Stimulated activated effector memory CD8-positive, alpha-beta T cell treated with anti-CD3 and anti-CD28 coated beads, Interleukin-12 subunit alpha, Interleukin-12 subunit beta, amount 100 ng/mL, for 72 hours (primary cell): ENCODE results near the gene CPAMD8.
"Not testable (repeated sequence)": the region's sequence is repeated elsewhere in the genome, so short reads cannot be mapped to it uniquely, and the experiment has no call there.

Experiments
- ATAC-seq: fragments of 150-1000 bp; cut with Tn5 transposase; 2 replicates; pipeline ENCODE4 v1.10.0; 2021
- DNase-seq, 2 donors: peaks; one replicate each; pipeline ENCODE4 v3.0.0; 2021 to 2022; ENCODE audit warnings: low spot score in 2 of 2
- H3K27ac Mint-ChIP-seq: one replicate; pipeline ENCODE4 v1.8.0; 2022; ENCODE audit warnings: mild to moderate bottlenecking, mixed read lengths
- H3K36me3 Mint-ChIP-seq: one replicate; pipeline ENCODE4 v1.8.0; 2022; ENCODE audit warnings: mild to moderate bottlenecking, mixed read lengths
- H3K4me1 Mint-ChIP-seq: one replicate; pipeline ENCODE4 v1.8.0; 2022; ENCODE audit warnings: mixed read lengths
- H3K4me3 Mint-ChIP-seq: one replicate; pipeline ENCODE4 v1.8.0; 2022; ENCODE audit warnings: mild to moderate bottlenecking, mixed read lengths
- H3K9me3 Mint-ChIP-seq: one replicate; pipeline ENCODE4 v1.8.0; 2022; ENCODE audit warnings: mixed read lengths

The CPAMD8 gene

DNA sequence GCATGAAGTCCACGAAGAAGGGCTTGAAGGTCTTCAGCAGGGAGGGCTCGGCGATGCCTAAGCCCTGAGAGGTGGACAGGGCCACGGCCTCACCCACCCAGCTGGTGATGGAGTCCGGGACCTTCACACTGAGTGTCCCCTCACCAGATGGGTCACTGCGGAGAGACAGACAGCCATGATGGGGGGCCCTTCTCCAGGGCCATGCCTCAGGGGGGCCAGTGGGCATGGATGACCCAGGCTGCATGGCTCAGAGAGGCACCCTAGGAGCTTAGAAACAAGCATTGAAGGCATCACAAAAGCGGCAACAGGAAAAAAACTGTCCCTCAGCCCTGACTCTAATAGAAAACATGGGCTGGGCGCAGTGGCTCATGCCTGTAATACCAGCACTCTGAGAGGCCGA is 74.6 kb downstream of the CPAMD8 start:
- no peak overlapping the region for H3K27ac Mint-ChIP-seq

DNA sequence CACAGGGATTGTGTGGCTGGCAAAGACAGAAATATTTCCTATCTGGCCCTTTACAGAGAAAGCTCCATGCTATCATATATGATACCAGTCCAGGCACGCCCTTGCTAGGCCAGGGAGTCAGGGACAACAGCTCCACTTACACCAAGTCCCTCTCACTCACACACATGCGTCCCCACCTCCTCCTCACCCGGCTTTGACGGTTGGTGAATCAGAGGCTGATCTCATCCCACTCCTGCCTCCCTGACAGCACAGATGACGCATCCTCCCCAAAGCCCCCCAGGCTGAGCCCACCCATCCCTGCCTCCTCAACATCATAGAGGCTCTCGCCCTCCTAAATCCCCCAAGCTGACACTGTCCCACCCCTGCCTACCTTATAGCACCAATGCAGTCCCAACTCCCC is 75.1 kb downstream of the CPAMD8 start:
- Mint-ChIP-seq H3K27ac (no peak overlapping the region), H3K36me3 (no peaks in the 10 kb centered on the region), H3K4me3 (no peak overlapping the region), H3K9me3 (no peaks in the 10 kb centered on the region), H3K4me1 (no peaks in the 10 kb centered on the region)
- no peak for DNase-seq
- no peak for ATAC-seq

More for the DNA sequence above, 74.6 kb downstream of the CPAMD8 start:
- no peak for ATAC-seq
- DNase-seq, result no peak
- Mint-ChIP-seq H3K4me1 (no peaks in the 10 kb centered on the region), H3K36me3 (no peaks in the 10 kb centered on the region), H3K9me3 (no peaks in the 10 kb centered on the region), H3K4me3 (no peak overlapping the region)

DNA sequence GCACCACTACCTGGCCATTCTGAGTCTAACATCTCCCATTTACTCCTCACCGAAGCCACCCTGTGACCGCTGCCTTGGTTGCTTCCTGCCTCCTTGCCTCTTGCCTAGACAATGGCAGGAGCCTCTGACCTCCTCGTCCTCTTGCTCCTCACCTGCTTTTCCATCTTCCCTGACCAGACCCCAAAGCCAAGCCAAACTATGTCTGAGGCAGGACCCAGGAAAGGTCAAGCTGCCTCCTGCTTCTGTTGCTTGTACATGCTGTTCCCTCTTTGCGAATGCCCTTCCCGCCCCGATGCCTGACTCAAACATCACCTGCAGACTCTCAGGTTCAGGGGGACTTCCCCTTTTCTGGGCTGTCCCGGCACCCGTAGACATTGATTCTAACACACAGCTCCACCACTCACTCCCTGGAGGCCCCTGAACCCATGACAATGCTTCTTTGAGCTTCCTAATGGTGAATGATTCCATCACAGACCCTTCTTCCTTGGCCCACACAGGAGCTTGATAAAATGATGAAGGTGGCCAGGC is 77.0 kb downstream of the CPAMD8 start:
- H3K4me1 Mint-ChIP-seq, result no peaks in the 10 kb centered on the region
- DNase-seq (no peak), ATAC-seq (no peak)
- H3K9me3 Mint-ChIP-seq, result peaks cover 2% of the 10 kb centered on the region
- no peak overlapping the region for H3K27ac Mint-ChIP-seq
- H3K4me3 Mint-ChIP-seq, result no peak overlapping the region
- no peaks in the 10 kb centered on the region for H3K36me3 Mint-ChIP-seq

DNA sequence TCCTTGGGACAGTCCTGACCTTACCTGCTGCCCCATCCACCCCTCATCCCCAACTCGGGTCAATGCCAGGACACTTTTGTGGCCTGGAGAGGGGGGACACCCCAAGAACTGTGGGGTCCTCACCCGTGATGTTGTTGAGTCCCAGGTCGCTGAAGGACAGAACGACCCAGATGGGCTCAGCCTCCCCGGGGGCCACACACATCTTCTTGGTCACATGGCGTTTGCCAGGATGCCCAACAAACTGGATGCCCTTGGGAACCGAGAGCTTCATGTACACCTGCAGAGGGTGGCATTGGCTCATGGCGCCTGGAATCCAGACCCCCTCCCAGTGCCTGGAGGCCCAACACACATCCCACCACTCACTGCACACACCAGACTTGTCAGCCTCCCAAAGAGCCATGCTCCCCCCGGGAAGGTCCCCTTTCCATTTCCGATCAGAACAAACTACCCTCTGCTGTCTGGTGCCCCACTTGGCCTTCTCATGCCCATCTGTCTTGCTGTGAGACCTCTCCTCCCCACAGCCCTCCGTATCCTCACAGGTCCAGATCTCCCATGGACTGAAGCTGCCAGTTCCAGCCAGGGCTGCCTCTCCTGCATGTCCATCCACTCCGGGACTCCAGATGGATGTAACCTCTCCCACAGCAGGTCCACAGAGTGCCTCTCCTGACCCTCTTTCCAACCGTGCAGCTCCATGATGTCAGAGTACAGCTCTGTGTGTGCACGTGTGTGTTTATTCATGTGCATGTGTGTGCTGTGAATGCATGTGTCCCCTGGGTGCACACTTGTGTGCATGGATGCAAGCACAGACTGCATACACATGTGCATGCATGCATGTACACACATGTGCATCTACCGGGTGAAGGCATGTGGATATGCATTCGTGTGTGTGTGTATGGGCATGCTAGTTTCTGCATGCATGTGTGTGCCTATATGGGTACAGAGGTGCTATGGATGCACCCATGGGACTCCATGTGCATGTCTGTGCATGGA is 79.4 kb downstream of the CPAMD8 start:
- no peaks in the 10 kb centered on the region for H3K36me3 Mint-ChIP-seq
- ATAC-seq (no peak), DNase-seq (no peak)
- H3K4me3 Mint-ChIP-seq, result no peak overlapping the region
- peaks cover 2% of the 10 kb centered on the region for H3K9me3 Mint-ChIP-seq
- no peaks in the 10 kb centered on the region for H3K4me1 Mint-ChIP-seq
- no peak overlapping the region for H3K27ac Mint-ChIP-seq

DNA sequence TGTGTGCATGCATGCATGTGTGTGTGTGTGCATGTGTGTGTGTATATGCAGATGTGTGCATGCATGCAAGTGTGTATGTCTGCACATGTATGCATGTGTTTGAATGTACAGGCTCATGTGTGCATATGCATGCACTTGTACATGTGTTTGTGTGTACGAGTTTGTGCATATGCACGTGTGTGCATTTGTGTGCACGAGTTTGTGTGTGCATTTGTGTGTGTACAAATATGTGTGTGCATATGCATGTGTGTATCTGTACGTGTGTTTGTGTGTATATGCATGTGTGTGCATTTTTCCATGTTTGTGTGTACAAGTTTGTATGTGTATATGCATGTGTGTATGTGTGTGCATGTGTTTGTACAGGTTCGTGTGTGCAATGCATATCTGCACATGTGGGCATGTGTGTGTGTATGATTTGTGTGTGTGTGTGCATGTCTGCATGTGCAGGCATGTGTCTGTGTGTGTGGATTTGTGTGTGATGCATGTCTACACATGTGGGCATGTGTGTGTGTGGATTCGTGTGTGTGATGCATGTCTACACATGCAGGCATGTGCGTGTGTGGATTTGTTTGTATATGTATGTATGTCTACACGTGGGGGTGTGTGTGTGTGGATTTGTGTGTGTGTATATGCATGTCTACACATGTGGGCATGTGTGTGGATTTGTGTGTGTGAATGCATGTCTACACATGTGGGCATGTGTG is 80.7 kb downstream of the CPAMD8 start:
- no peak for ATAC-seq
- peaks cover 2% of the 10 kb centered on the region for H3K9me3 Mint-ChIP-seq

DNA sequence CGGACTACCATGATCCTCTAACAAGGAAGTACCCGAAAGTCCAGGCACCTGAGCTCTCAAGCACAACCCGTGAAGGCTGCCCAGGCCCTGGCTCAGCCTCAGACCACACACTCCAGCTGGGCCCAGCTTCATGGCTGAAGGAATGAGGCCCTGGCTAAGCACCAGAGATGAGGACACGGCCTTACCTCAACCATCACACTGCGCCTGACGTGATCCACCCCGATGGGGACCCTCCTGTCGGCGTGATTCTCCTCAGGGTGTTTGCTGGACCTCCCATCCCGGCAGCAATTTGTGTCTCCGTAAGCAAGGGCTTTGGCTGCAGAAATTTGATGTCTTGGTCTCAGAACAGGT is 81.3 kb downstream of the CPAMD8 start:
- DNase-seq (no peak), ATAC-seq (no peak)
- H3K4me3 Mint-ChIP-seq, result no peak overlapping the region
- no peaks in the 10 kb centered on the region for H3K36me3 Mint-ChIP-seq
- H3K27ac Mint-ChIP-seq, result no peak overlapping the region
- peaks cover 2% of the 10 kb centered on the region for H3K9me3 Mint-ChIP-seq
- H3K4me1 Mint-ChIP-seq, result no peaks in the 10 kb centered on the region

More for the DNA sequence above, 80.7 kb downstream of the CPAMD8 start:
- no peak overlapping the region for H3K4me3 Mint-ChIP-seq
- no peaks in the 10 kb centered on the region for H3K36me3 Mint-ChIP-seq
- no peak overlapping the region for H3K27ac Mint-ChIP-seq
- H3K4me1 Mint-ChIP-seq, result no peaks in the 10 kb centered on the region
- DNase-seq, result no peak

DNA sequence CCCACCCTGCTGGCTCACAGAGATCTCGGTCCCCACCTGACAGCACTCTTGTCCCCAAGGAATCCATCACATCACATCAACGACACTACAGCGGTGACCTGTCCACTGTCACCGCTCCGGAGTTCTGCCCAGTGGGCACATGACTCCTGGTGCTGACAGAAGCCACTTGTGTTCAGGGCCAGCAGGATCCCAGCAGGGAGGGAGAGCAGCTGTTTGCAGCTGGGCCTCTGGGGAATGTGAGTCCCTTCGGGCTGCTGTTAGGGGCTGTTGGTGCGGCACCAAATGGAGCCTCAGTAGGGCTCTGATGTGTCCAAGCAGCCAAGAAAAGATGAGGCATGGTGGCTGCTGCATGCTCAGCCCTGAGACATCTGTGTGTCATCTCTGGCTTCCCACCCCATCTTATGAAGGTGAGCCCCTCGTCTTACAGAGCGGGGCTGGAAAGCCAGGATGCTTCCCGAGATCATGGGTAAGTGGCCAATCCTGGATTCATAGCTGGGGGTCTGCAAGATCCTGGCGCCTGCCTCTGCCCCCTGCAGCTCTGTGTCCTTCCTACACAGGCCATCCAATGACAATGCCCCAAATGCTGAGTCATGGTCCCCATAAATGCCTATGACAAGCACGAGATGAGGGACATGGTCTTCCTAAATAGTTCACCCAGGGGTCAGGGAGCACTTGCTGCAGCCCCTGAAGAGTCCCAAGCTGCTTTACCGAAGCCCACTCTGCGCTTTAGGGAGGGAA is 81.8 kb downstream of the CPAMD8 start:
- DNase-seq, result no peak
- Mint-ChIP-seq H3K27ac (no peak overlapping the region), H3K36me3 (no peaks in the 10 kb centered on the region), H3K9me3 (peaks cover 2% of the 10 kb centered on the region), H3K4me3 (no peak overlapping the region), H3K4me1 (no peaks in the 10 kb centered on the region)
- ATAC-seq, result no peak

DNA sequence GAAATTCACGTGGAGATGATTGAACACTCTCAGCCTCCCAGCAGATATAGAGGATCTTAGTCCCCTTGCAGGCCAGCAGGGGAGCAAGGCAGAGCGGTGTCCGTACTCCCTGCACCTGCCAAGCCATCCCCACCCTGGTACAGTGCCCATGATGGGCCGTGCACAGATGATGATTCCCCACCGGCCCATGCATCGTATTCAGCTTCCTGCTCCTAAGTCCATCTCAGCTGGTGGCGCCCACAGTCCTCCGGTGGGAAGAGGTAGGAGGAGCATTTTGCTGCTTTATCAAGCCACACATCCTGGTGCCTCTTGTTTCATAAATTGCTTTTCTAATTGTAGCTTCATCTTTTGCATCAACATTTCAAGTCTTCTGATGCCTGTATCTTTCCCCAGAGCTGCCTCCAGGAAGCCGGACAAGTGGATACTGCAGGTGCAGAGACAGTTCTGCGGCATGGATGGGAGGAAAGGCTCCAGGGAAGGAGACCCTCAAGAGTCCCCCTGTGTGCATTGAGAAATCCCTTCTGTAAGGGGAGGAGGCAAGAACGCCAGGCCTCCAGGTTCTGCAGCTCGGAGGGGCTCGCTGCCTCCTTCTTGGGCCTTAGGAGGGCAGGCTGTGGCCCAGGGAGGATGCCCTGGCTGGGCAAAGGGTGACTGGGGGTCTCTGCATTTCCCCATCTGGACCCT is 82.5 kb downstream of the CPAMD8 start:
- no peaks in the 10 kb centered on the region for H3K36me3 Mint-ChIP-seq
- H3K4me1 Mint-ChIP-seq, result no peaks in the 10 kb centered on the region
- H3K27ac Mint-ChIP-seq, result no peak overlapping the region
- DNase-seq, result no peak
- no peak for ATAC-seq
- H3K9me3 Mint-ChIP-seq, result peaks cover 2% of the 10 kb centered on the region
- no peak overlapping the region for H3K4me3 Mint-ChIP-seq

DNA sequence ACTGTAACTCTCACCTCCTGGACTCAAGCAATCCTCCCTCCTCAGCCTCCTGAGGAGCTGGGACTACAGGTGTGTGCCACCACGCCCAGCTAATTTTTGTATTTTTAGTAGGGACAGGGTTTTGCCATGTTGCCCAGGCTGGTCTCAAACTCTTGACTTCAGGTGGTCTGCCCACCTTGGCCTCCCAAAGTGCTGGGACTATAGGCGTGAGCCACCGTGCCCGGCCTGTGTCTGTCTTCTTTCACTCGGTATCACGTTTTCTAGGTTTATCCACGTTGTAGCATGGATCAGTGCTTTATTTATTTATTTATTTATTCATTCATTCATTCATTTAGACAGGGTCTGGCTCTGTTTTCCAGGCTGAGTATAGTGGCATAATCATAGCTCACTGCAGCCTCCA is 83.5 kb downstream of the CPAMD8 start:
- not testable (repeated sequence) for H3K27ac Mint-ChIP-seq, H3K4me1 Mint-ChIP-seq, H3K36me3 Mint-ChIP-seq, ATAC-seq, DNase-seq, H3K9me3 Mint-ChIP-seq, H3K4me3 Mint-ChIP-seq

DNA sequence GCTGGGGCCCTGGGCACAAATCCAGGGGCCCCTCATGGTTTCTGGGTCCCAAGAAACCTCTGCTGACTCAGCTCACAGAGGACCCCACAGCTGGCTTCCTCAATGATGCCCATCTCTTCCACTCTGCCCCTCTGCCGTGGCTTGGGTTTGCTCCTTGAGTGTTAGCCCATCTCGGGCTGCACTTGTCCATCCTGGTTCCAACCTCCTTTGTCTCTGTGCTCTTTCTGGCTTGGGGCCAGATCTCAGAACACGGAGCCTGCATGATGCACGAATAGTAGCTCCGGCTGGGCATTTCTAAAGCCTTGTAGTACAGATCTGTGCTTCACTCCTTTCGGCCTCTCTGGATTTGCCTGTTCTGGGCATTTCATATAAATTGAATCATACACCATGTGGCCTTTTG is 84.0 kb downstream of the CPAMD8 start:
- Mint-ChIP-seq H3K4me3 (no peak overlapping the region), H3K9me3 (peaks cover 2% of the 10 kb centered on the region), H3K27ac (no peak overlapping the region), H3K36me3 (no peaks in the 10 kb centered on the region), H3K4me1 (no peaks in the 10 kb centered on the region)
- ATAC-seq (no peak), DNase-seq (no peak)

DNA sequence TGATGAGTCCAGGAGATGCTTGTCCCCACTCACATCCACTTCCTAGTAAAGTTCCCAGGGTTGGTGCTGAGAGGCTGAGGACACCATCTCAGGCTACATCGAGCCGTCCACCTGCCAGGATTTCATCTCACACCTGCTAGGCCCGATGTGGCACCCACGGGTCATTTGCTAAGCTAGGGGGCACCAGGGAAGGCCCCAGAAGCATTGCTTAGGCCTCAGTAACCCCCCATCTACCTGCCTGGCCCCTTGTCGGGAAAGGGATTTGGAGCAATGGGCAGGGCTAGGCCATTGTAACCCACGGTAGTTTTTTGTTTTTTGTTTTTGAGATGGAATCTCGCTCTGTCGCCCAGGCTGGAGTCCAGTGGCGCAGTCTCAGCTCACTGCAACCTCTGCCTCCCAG is 86.0 kb downstream of the CPAMD8 start:
- Mint-ChIP-seq H3K4me3 (no peak overlapping the region), H3K4me1 (no peaks in the 10 kb centered on the region), H3K36me3 (no peaks in the 10 kb centered on the region), H3K9me3 (no peaks in the 10 kb centered on the region), H3K27ac (no peak overlapping the region)
- ATAC-seq, result no peak
- no peak for DNase-seq

DNA sequence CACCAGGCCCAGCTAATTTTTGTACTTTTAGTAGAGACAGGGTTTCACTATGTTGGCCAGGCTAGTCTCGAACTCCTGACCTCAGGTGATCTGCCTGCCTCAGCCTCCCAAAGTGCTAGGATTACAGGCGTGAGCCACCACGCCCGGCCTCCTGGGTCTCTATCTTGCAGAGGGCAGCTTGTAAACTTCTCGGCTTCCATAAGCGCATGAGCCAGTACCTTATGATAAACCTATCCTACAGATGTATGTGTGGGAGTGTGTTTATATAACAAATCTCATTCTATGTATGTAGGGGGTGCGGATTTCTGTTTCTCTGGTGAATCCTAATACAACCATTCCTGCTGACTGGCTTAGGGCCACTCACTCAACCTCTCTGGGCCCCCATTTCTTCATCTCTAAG is 86.5 kb downstream of the CPAMD8 start:
- H3K9me3 Mint-ChIP-seq, H3K4me1 Mint-ChIP-seq, H3K4me3 Mint-ChIP-seq, H3K36me3 Mint-ChIP-seq, DNase-seq, H3K27ac Mint-ChIP-seq, ATAC-seq: not testable (repeated sequence)

DNA sequence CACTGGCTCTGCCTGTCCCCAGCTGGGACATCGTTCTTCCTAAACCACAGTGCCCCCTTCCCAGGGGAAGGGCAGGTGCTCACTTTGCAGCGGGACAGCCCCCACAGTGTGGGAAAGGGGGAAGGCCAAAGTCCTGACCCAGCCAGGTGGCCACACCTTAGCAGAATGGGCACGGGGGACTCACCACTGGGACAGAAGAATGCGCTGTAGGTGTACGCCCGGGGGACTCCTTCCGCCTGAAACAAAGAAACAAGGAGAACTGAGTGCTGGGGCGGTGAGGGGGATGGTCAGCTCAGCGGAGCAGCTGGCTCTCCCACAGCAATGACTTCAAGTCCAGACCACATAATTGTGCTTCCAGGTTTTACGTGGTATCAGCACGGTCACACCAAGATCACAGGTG is 88.4 kb downstream of the CPAMD8 start:
- no peaks in the 10 kb centered on the region for H3K36me3 Mint-ChIP-seq
- no peak for DNase-seq
- peaks cover 19% of the 10 kb centered on the region for H3K9me3 Mint-ChIP-seq
- no peak overlapping the region for H3K27ac Mint-ChIP-seq
- no peaks in the 10 kb centered on the region for H3K4me1 Mint-ChIP-seq
- H3K4me3 Mint-ChIP-seq, result no peak overlapping the region
- ATAC-seq, result no peak

DNA sequence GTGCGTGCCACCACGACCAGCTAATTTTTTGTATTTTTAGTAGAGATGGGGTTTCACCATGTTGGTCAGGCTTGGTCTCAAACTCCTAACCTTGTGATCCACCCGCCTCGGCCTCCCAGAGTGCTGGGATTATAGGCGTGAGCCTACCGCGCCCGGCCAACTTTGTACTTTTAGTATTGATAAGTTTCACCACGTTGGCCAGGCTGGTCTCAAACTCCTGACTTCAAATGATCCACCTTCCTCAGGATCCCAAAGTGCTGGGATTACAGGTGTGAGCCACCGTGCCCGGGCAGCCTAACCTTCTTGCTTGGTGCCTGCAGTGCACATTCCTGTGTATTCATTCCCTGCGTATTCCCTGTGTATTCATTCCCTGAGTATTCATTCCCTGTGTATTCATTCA is 88.8 kb downstream of the CPAMD8 start:
- H3K4me1 Mint-ChIP-seq, ATAC-seq, H3K27ac Mint-ChIP-seq, H3K4me3 Mint-ChIP-seq, H3K36me3 Mint-ChIP-seq, DNase-seq: not testable (repeated sequence)
- H3K9me3 Mint-ChIP-seq, result peaks cover 19% of the 10 kb centered on the region

DNA sequence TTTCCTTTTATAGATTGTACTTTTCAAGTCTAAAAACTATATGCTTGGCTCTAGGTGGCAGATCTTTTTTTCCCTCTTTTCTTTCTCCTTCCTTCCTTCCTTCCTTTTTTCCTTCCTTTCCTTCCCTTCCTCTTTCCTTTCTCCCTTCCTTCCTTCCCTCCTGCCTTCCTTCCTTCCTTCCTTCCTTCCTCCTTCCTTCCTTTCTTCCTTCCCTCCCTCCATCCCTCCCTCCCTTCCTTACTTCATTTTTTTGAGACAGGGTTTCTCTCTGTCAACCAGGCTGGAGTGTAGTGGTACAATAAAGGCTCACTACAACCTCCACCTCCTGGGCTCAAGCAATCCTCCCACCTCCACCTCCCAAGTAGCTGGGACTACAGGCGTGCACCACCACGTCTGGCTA is 89.7 kb downstream of the CPAMD8 start:
- peaks cover 19% of the 10 kb centered on the region for H3K9me3 Mint-ChIP-seq
- H3K4me1 Mint-ChIP-seq, result no peaks in the 10 kb centered on the region
- no peaks in the 10 kb centered on the region for H3K36me3 Mint-ChIP-seq

More for the DNA sequence above, 89.7 kb downstream of the CPAMD8 start:
- Mint-ChIP-seq H3K27ac (no peak overlapping the region), H3K4me3 (no peak overlapping the region)
- ATAC-seq (no peak), DNase-seq (no peak)
